Spleen (tissue), 11 donors: Measurements from ENCODE around the gene ZGPAT. TPM values are rescaled to one million over a fixed set of nuclear protein-coding genes. Genes with fewer than 3 reads are reported as not detected.

ENCODE experiments used
- DNase-seq: peaks from one replicate; pipeline ENCODE4 v3.0.0-alpha.2; 2020
- H3K27ac ChIP-seq, 8 donors: fragments of 200-600 bp; sonication (generic) in 7 of 8; 1 replicate in 4 of 8; 2 replicates in 4 of 8; pipeline versions ENCODE4 v1.5.0 to v1.8.0; 2016 to 2021; ENCODE audit warnings: inconsistent platforms in 4 of 8, mild to moderate bottlenecking in 4 of 8, moderate library complexity in 1 of 8
- H3K27me3 ChIP-seq, 7 donors: fragments of 200-600 bp; sonication (generic) in 6 of 7; replicated peaks in 1 of 7; 1 replicate in 4 of 7; 2 replicates in 3 of 7; pipeline versions ENCODE4 v1.5.0 to v1.8.0; 2016 to 2021; ENCODE audit warnings: inconsistent platforms in 3 of 7, mild to moderate bottlenecking in 1 of 7
- H3K36me3 ChIP-seq, 6 donors: fragments of 200-600 bp; sonication (generic) in 5 of 6; 1 replicate in 4 of 6; 2 replicates in 2 of 6; pipeline versions ENCODE4 v1.5.0 to v1.8.0; 2016 to 2021; ENCODE audit warnings: inconsistent platforms in 2 of 6
- H3K4me1 ChIP-seq, 6 donors: fragments of 200-600 bp; sonication (generic) in 5 of 6; 1 replicate in 3 of 6; 2 replicates in 3 of 6; pipeline versions ENCODE4 v1.5.0 to v1.8.0; 2016 to 2021; ENCODE audit warnings: inconsistent platforms in 3 of 6
- H3K4me3 ChIP-seq, 8 donors: fragments of 200-600 bp; sonication (generic) in 7 of 8; 1 replicate in 4 of 8; 2 replicates in 4 of 8; pipeline versions ENCODE4 v1.5.0 to v1.8.0; 2016 to 2021; ENCODE audit warnings: inconsistent platforms in 4 of 8, mild to moderate bottlenecking in 4 of 8, moderate library complexity in 2 of 8
- H3K9me3 ChIP-seq, 8 donors: fragments of 200-600 bp; sonication (generic) in 7 of 8; 1 replicate in 4 of 8; 2 replicates in 4 of 8; pipeline versions ENCODE4 v1.5.0 to v1.8.0; 2016 to 2021; ENCODE audit warnings: inconsistent platforms in 4 of 8
- CTCF ChIP-seq, 11 experiments: fragments of 200-600 bp in 7 of 11; fragments of 450-650 bp in 4 of 11; sonication (generic) in 4 of 11; IDR thresholded peaks in 8 of 11; conservative IDR thresholded peaks in 3 of 11; 1 replicate in 7 of 11; 2 replicates in 4 of 11; pipeline versions ENCODE4 v1.4.0 to v1.8.0; 2016 to 2021; ENCODE audit warnings: antibody characterized with exemption in 11 of 11, inconsistent platforms in 4 of 11, mild to moderate bottlenecking in 1 of 11
- POLR2A ChIP-seq, 3 donors: fragments of 450-650 bp; IDR thresholded peaks; one replicate each; pipeline ENCODE4 v1.5.1; 2017; ENCODE audit warnings: antibody characterized with exemption in 3 of 3, mild to moderate bottlenecking in 1 of 3
- POLR2AphosphoS5 ChIP-seq, 3 donors: sonication (generic); formaldehyde crosslinking; IDR thresholded peaks; one replicate each; pipeline ENCODE4 v1.5.1; 2017; ENCODE audit warnings: antibody characterized with exemption in 3 of 3
- WGBS, 5 donors: extraction: QIAGEN DNeasy Blood & Tissue Kit in 3 of 5; methylation state at CpG; one replicate each; pipeline versions ENCODE4 v1.1.5 to v1.1.7; 2013 to 2018; 5-methylcytosine and 5-hydroxymethylcytosine counted together
- intact Hi-C: fragments of 100-400 bp; cut with DNase I; formaldehyde crosslinking; loops from one replicate; pipeline ENCODE4 v1.15.0; 2023; ENCODE audit warnings: low total_unique reads
- polyA plus RNA-seq, 3 donors: library from polyadenylated mRNA; stranded (reverse); fragments of 200-250 nt; gene quantifications; one replicate each; pipeline ENCODE4 v1.2.1, GENCODE V29; 2013
- total RNA-seq, 7 donors: library from RNA; depleted of rRNA in 3 of 7; stranded (reverse); fragments of >200 nt in 3 of 7; fragmentation: NEBNext Ultra II Directional in 4 of 7; extraction: Animal tissue kit (Norgen Biotek cat#: 25700) in 4 of 7; gene quantifications; one replicate each; pipeline versions ENCODE4 v1.1.0 to v1.2.1, GENCODE V29; 2016 to 2021
- donor health status: healthy with polysubstance abuse.
- donor health status: DM: no; HTN: no; CAD: no; lungs with moderate emphysema.
- donor health status: DM: no; HTN: no; CAD: no.
- donor health status: Bipolar disorder and iron deficiency.
- donor health status: healthy.
- donor health status: DM: no; HTN: no; CAD: no.
- donor health status: DM: yes; HTN: yes; CAD: no.

ZGPAT gene
- total and polyA plus RNA-seq, 10 donors, result 23.6 to 72.8 (median 38.2) TPM

- peaks cover 0 to 80% (median 63%) of the 10 kb centered on the region in 6 donors for H3K36me3 ChIP-seq
- 25 to 55% (median 35%) methylated on average over 32 to 67 of the region's 67 CpGs for WGBS, 5 donors
- TF ChIP-seq CTCF (IDR thresholded peaks at IDR 0.05 in 8 of 11, conservative IDR thresholded peaks at IDR 0.05 in 3 of 11) (no peak), POLR2AphosphoS5 (IDR thresholded peaks at IDR 0.05) (peak in 1 of 3 donors; percentile 34)
- peak overlapping the region; percentile 83 to 95 (median 90) for H3K27ac ChIP-seq
- intact Hi-C loops, result loop anchor here (10.0 kb wide), 1 partner anchor 156 kb away; the partner anchor contains the start of genes ABHD16B and TPD52L2
- peak overlapping the region; percentile 75 to 98 (median 90) for H3K4me3 ChIP-seq
- no peaks in the 10 kb centered on the region for H3K27me3 ChIP-seq
- peak; percentile 86 for DNase-seq
- peaks cover 0 to 6% (median 0%) of the 10 kb centered on the region in 8 donors for H3K9me3 ChIP-seq
- H3K4me1 ChIP-seq, result peaks cover 27 to 93% (median 70%) of the 10 kb centered on the region in 6 donors
Measured at GRCh38 chr20:63708301-63709148, 686 bp downstream of the ZGPAT start.

DNA sequence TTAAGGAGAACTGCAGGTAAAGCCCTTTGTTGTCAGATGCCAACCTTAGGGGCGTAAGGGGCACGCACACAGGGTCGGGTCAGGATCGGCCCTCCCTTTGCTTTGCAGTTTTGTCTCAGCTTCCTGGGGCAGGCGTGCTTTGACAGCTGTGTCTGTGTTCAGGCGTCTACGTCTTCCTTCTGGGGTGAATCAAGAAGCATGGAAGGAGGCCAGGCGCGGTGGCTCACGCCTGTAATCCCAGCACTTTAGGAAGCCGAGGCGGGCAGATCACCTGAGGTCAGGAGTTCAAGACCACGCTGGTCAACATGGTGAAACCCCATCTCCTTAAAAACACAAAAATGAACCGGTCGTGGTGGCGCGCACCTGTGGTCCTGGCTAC is 1.3 kb downstream of the ZGPAT start:
- Histone ChIP-seq H3K27me3 (no peaks in the 10 kb centered on the region), H3K4me1 (peaks cover 27 to 91% (median 69%) of the 10 kb centered on the region in 6 donors), H3K4me3 (peak overlapping the region in 7 of 8 donors; percentile 75 to 98 (median 90)), H3K27ac (peak overlapping the region in 2 of 8 donors; percentile 91 to 95), H3K9me3 (peaks cover 0 to 6% (median 1%) of the 10 kb centered on the region in 8 donors), H3K36me3 (peaks cover 0 to 80% (median 64%) of the 10 kb centered on the region in 6 donors)
- WGBS, 5 donors, result 86 to 92% (median 91%) methylated on average over 17 of the region's 17 CpGs
- TF ChIP-seq CTCF (IDR thresholded peaks at IDR 0.05 in 8 of 11, conservative IDR thresholded peaks at IDR 0.05 in 3 of 11), result no peak
- TF ChIP-seq POLR2AphosphoS5 (IDR thresholded peaks at IDR 0.05), result no peak
- TF ChIP-seq POLR2A (IDR thresholded peaks at IDR 0.05), result no peak
- DNase-seq, result no peak
- intact Hi-C loops, result loop anchor here (10.0 kb wide), 1 partner anchor 156 kb away; the partner anchor contains the start of genes ABHD16B and TPD52L2

DNA sequence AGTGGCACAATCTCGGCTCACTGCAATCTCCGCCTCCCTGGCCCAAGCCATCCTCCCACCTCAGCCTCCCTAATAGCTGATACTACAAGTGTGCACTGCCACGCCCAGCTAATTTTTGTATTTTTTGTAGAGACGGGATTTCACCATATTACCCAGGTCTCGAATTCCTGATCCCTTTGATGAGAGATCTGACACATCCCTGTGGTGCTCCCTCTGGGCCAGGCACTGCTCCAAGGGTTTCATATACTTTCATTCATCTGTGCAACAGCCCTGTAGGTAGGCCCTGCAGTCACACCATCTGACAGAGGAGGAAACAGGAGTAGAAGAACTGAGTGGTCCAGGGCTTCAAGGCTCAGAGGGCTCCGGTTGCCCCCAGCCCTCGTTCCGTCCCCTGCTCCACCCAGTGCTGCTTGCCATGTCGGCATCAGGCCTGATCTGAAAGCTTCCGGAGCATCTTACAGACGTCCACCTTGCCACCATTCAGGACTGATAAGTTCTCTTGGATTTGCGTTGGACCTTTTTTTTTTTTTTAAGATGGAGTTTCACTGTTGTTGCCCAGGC is 3.3 kb downstream of the ZGPAT start:
- no peak for DNase-seq
- Histone ChIP-seq H3K27ac (no peak overlapping the region), H3K27me3 (no peaks in the 10 kb centered on the region), H3K4me1 (peaks cover 23 to 73% (median 53%) of the 10 kb centered on the region in 6 donors), H3K4me3 (no peak overlapping the region), H3K9me3 (peaks cover 3 to 26% (median 19%) of the 10 kb centered on the region in 8 donors), H3K36me3 (peaks cover 0 to 80% (median 58%) of the 10 kb centered on the region in 6 donors)
- intact Hi-C loops, result no loop called here
- TF ChIP-seq POLR2AphosphoS5 (IDR thresholded peaks at IDR 0.05) (no peak), CTCF (IDR thresholded peaks at IDR 0.05 in 8 of 11, conservative IDR thresholded peaks at IDR 0.05 in 3 of 11) (no peak)
- 82 to 93% (median 83%) methylated on average over 12 of the region's 12 CpGs for WGBS, 5 donors

DNA sequence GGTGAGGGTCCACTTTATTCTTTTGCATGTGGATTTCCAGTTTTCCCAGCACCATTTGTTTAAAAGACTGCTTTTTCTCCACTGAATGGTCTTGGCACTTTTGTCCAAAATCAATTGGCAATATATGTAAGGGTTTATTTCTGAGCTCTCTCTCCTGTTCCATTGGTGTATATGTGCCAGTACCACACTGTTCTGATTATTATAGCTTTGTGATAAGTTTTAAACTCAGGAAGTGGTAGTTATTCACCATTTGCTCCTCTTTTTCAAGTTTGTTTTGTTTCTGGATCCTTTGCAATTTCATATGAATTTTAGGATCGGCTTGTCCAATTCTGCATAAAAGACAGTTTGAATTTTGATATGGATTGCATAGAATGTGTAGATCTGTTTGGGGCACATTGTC is 4.4 kb downstream of the ZGPAT start:
- H3K9me3 ChIP-seq, result peaks cover 3 to 27% (median 19%) of the 10 kb centered on the region in 8 donors
- 93 to 100% (median 100%) methylated on average over 1 of the region's 1 CpG for WGBS, 5 donors
- H3K27ac ChIP-seq, result no peak overlapping the region
- no peak overlapping the region for H3K4me3 ChIP-seq
- TF ChIP-seq POLR2A (IDR thresholded peaks at IDR 0.05) (no peak), CTCF (IDR thresholded peaks at IDR 0.05 in 8 of 11, conservative IDR thresholded peaks at IDR 0.05 in 3 of 11) (no peak), POLR2AphosphoS5 (IDR thresholded peaks at IDR 0.05) (no peak)
- no peaks in the 10 kb centered on the region for H3K27me3 ChIP-seq
- intact Hi-C loops, result no loop called here
- peaks cover 0 to 85% (median 58%) of the 10 kb centered on the region in 6 donors for H3K36me3 ChIP-seq
- DNase-seq, result no peak
- peaks cover 16 to 66% (median 43%) of the 10 kb centered on the region in 6 donors for H3K4me1 ChIP-seq
